D721Med (cell line): ENCODE data around the gene FAM227A.
"Not testable (repeated sequence)": the region's sequence is repeated elsewhere in the genome, so short reads cannot be mapped to it uniquely, and the experiment has no call there.

Experiments
- DNase-seq: peaks from one replicate; pipeline ENCODE4 v3.0.0; 2011; ENCODE audit warnings: low spot score; ENCODE audit not compliant: insufficient read length
- FAIRE-seq: peaks from 2 replicates; lab custom pipeline; 2011; peaks lifted over from hg19 to GRCh38; lab: Jason Lieb, UNC
- TF ChIP-seq, protein P1 (sequence below): IDR thresholded peaks from 2 replicates; pipeline ENCODE4 v1.5.1; 2012; ENCODE audit warnings: mild to moderate bottlenecking, control low read depth; ENCODE audit not compliant: insufficient read depth; ENCODE audit errors: missing control alignments

FAM227A gene

DNA sequence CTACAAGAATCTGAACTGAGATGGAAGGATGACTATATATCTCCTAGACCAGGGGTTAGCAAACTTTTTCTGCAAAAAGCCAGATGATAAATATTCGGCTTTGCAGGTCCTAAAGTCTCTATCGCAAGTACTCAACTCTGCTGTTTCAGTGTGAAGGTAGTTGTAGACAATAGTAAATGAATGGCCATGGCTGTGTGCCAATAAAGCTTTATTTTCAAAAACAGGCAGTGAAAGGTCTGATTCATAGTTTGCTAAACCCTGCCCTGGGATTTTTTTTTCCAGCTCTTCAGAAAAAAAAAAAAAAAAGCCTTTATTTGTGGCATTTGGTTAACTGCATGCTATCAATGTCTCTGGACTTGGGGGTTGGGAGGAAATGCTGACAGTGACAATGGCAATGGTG lies 37.5 kb downstream of the FAM227A start:
- TF ChIP-seq, protein P1, sequence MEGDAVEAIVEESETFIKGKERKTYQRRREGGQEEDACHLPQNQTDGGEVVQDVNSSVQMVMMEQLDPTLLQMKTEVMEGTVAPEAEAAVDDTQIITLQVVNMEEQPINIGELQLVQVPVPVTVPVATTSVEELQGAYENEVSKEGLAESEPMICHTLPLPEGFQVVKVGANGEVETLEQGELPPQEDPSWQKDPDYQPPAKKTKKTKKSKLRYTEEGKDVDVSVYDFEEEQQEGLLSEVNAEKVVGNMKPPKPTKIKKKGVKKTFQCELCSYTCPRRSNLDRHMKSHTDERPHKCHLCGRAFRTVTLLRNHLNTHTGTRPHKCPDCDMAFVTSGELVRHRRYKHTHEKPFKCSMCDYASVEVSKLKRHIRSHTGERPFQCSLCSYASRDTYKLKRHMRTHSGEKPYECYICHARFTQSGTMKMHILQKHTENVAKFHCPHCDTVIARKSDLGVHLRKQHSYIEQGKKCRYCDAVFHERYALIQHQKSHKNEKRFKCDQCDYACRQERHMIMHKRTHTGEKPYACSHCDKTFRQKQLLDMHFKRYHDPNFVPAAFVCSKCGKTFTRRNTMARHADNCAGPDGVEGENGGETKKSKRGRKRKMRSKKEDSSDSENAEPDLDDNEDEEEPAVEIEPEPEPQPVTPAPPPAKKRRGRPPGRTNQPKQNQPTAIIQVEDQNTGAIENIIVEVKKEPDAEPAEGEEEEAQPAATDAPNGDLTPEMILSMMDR, result no peak
- FAIRE-seq (no peak), DNase-seq (no peak)

DNA sequence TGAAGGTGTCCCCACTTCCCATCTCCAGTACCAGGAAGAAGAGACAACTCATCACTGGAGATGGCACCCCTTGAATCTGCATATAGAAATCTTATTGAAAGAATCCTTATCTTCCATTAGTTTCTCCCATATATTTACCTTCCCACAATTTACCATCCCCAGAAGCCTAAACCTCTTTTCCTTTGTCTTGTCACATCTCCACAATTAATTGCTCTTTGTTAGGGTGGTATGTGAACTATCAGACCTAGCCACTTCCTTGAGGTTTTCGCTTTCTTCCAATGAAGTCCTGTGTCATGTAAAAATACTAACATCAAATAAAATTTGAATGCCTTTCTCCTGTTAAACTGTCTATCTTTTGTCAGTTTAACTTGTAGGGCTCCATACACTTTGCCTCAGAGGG lies 37.9 kb downstream of the FAM227A start:
- FAIRE-seq (no peak), DNase-seq (no peak)
- TF ChIP-seq, protein P1, result no peak

DNA sequence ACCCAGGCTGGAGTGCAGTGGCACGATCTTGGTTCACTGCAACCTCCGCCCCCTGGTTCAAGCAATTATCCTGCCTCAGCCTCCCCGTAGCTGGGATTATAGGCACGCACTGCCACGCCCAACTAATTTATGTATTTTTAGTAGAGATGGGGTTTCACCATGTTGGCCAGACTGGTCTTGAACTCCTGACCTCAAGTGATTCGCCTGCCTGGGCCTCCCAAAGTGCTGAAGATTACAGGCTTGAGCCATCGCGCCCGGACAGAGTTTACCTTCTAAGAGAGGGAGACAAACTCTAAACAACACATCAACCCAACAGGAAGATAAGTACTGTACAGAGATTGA lies 41.2 kb downstream of the FAM227A start:
- DNase-seq, FAIRE-seq: not testable (repeated sequence)

DNA sequence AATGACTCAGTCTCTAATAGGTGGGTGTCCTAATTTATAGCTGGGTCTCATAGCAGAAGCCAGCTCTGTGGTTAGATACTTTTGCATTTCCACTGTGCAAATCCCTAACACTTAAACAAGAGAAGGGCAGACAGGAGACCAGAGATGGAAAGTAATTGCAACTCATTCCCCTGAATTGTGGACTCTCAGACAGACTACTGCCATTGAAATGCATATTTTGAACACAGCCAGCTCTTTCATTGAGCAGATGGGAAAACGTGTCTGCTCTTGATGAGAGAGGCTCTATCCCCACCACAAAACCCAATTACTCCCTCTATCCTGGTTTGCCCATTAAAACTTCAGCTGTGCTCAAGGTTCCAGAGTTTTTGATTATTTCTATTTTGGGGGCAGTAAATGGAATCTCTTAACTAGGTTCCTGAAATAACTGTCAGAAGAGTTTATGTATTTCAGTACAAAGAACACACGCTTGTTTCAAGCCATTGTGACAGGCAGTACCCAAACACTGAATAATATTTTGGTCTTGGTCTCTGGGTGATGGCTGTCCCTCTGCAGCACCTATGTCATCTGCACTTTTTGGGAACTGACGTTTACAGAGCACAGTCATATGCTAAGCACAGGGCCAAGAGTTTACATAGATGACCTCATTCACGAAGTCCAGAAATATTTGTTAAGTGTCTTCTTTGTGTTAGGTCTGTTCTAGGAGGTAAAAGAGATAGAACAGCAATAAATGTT lies 41.7 kb downstream of the FAM227A start:
- no peak for DNase-seq
- TF ChIP-seq, protein P1, result no peak
- no peak for FAIRE-seq

DNA sequence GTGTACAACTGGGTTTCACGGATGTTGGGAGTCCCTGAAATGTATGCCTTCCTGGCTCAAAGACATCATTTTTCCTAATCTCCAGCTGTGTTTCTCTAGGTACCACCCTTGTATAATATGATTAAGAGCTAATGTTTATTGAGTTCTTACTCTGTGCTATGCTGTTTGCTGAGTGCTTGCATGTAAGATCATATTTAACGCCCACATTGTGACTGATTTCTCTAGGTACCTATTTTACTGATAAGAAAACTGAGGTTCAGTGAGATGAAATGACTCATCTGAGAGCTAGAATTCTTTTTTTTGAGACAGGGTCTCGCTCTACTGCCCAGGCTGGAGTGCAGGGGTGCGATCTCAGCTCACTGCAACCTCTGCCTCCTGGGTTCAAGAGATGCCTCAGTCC lies 42.6 kb downstream of the FAM227A start:
- FAIRE-seq (no peak), DNase-seq (no peak)
- TF ChIP-seq, protein P1, result no peak

DNA sequence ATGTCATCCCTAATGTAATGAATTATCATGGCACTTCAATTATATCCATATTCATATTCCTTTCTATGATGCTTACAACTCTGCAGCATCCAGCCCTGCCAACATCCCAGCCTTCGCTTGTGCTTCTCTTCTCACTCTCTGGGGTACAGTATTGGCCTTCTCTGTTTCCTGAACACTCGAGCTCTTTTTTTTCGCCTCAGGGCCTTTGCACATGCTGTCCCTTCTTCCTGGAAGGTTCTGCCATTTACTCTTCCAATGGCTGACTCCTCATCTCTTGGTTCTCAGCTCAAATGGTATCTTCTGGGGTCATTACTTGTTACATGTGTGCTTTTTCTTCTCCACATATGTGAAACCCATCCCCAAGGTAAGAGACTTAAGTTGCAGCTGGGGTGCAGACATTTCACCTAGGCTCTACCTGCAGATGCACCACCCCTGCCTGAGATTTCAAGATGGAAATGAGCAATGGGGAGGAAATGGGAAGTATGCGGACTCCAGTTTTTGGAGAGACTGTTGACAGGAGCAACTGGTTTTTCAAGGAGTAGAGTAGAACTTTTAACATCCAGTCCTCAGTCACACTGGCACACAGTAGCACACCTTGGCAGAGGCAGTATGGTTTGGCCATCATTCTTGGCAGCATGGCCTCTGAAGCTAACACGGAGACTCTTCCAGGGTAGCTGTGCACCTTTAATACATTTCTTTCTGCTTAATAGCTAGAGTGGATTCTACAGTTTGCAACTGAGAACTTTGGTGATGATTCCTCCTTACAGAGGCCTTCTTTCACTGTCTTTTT lies 43.8 kb downstream of the FAM227A start:
- FAIRE-seq, result no peak
- TF ChIP-seq, protein P1, result no peak
- DNase-seq, result no peak

DNA sequence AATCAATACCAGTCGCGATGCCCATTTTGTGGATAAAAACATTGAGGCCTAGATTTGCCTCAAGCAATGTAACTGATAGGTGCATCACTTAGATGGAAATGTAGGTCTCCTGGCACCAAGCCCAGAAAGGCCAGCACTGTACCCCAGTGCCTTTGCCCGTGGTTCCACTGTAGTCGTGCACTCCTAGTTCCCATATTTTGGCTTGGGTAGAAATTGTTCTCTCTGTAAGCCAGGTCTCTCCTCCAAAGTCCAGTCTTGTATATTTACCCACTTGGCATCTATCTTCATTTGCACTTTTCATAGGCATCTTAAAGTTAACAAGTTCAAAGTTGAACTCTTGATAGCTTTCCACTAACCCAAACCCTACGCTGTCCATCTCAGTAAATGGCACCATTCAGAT lies 44.6 kb downstream of the FAM227A start:
- no peak for DNase-seq
- TF ChIP-seq, protein P1, result no peak
- no peak for FAIRE-seq
